Kidney (tissue), 22 donors: ENCODE measurements around the gene PLA2G4B. TPM values are rescaled to one million over a fixed set of nuclear protein-coding genes. Genes with fewer than 3 reads are reported as not detected.

Experiments
- DNase-seq, 5 donors: peaks; one replicate each; pipeline ENCODE4 v3.0.0-alpha.2; 2013 to 2020
- FAIRE-seq: peaks from 2 replicates; lab custom pipeline; 2012; peaks lifted over from hg19 to GRCh38; lab: Jason Lieb, UNC
- H3K27ac ChIP-seq, 2 donors: one replicate each; pipeline ENCODE4 v1.7.0; 2013; ENCODE audit warnings: low read depth in 2 of 2, low read length in 2 of 2, inconsistent platforms in 1 of 2
- H3K27me3 ChIP-seq: one replicate; pipeline ENCODE4 v1.7.1; 2013; ENCODE audit warnings: low read length, inconsistent platforms; ENCODE audit not compliant: control insufficient read depth, insufficient read depth
- H3K36me3 ChIP-seq, 3 donors: one replicate each; pipeline versions ENCODE4 v1.7.0 to v1.7.1; 2013; ENCODE audit warnings: low read length in 3 of 3, control low read depth in 1 of 3, inconsistent platforms in 1 of 3; ENCODE audit not compliant: insufficient read depth in 3 of 3, control insufficient read depth in 2 of 3
- H3K4me1 ChIP-seq, 3 donors: one replicate each; pipeline versions ENCODE4 v1.7.0 to v1.7.1; 2013; ENCODE audit warnings: low read length in 3 of 3, inconsistent platforms in 1 of 3, low read depth in 1 of 3; ENCODE audit not compliant: control insufficient read depth in 2 of 3, insufficient read depth in 2 of 3
- H3K4me3 ChIP-seq, 3 donors: one replicate each; pipeline versions ENCODE4 v1.7.0 to v1.8.1; 2013; ENCODE audit warnings: low read length in 3 of 3, control low read depth in 1 of 3, inconsistent platforms in 1 of 3
- H3K9ac ChIP-seq, 3 donors: one replicate each; pipeline versions ENCODE4 v1.7.0 to v1.7.1; 2013; ENCODE audit warnings: low read length in 3 of 3, control low read depth in 1 of 3, inconsistent platforms in 1 of 3
- H3K9me3 ChIP-seq, 3 donors: one replicate each; pipeline versions ENCODE4 v1.7.0 to v1.7.1; 2013; ENCODE audit warnings: low read length in 3 of 3, control low read depth in 1 of 3, inconsistent platforms in 1 of 3; ENCODE audit not compliant: control insufficient read depth in 2 of 3, insufficient read depth in 1 of 3
- intact Hi-C: fragments of 100-400 bp; cut with DNase I; formaldehyde crosslinking; loops from one replicate; pipeline ENCODE4 v1.11.1; 2022
- long read RNA-seq, 10 donors: library from polyadenylated mRNA in 1 of 10; unstranded in 1 of 10; transcript quantifications; one replicate each; pipeline ENCODE4 v2.0.0 and lab custom pipeline, GENCODE V29; 2021 to 2026
- polyA plus RNA-seq: library from polyadenylated mRNA; stranded (reverse); fragments of 350-450 nt; fragmentation: Illumina TruSeq; extraction: RNeasy Lipid Tissue Mini Kit (QIAGEN cat#74804); gene quantifications from one replicate; pipeline ENCODE4 v1.2.3, GENCODE V29; 2014; ENCODE audit warnings: low read depth, low replicate concordance; ENCODE audit not compliant: insufficient read depth
- total RNA-seq: library from RNA; stranded (reverse); fragmentation: NEBNext Ultra II Directional; extraction: Animal tissue kit (Norgen Biotek cat#: 25700); gene quantifications from one replicate; pipeline ENCODE4 v1.2.1, GENCODE V29; 2021
- TF ChIP-seq, protein P1 (sequence below): IDR thresholded peaks from 3 replicates; pipeline ENCODE4 v1.5.1; 2012; ENCODE audit warnings: mild to moderate bottlenecking, moderate library complexity, borderline replicate concordance; ENCODE audit not compliant: insufficient read depth; ENCODE audit errors: extremely low read depth
- donor health status: control.
- donor health status: control.
- donor health status: control.
- donor health status: control.
- donor health status: control.
- donor health status: DM: yes; HTN: yes; CAD: no.
- donor health status: Normal renal cell carcinoma (clear cell type).

Gene PLA2G4B, protein sequence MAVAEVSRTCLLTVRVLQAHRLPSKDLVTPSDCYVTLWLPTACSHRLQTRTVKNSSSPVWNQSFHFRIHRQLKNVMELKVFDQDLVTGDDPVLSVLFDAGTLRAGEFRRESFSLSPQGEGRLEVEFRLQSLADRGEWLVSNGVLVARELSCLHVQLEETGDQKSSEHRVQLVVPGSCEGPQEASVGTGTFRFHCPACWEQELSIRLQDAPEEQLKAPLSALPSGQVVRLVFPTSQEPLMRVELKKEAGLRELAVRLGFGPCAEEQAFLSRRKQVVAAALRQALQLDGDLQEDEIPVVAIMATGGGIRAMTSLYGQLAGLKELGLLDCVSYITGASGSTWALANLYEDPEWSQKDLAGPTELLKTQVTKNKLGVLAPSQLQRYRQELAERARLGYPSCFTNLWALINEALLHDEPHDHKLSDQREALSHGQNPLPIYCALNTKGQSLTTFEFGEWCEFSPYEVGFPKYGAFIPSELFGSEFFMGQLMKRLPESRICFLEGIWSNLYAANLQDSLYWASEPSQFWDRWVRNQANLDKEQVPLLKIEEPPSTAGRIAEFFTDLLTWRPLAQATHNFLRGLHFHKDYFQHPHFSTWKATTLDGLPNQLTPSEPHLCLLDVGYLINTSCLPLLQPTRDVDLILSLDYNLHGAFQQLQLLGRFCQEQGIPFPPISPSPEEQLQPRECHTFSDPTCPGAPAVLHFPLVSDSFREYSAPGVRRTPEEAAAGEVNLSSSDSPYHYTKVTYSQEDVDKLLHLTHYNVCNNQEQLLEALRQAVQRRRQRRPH
- total RNA-seq (8.3 TPM), polyA plus RNA-seq (4.8 TPM)
- long read RNA-seq, donor 1, result 0 reads
- long read RNA-seq, donor 2, result 0 reads
- long read RNA-seq, donor 3, result 0 reads
- long read RNA-seq, donor 4, partial matches to known transcripts, result 6 of 6 reads
- long read RNA-seq, donor 4, other reads (novel, unspliced or antisense), result 0 of 6 reads
- long read RNA-seq, donor 5, result 0 reads
- long read RNA-seq, donor 6, result 0 reads
- long read RNA-seq, donor 7, partial matches to known transcripts, result 0 of 1 reads
- long read RNA-seq, donor 7, other reads (novel, unspliced or antisense), result 1 of 1 reads
- long read RNA-seq, donor 8, result 0 reads
- long read RNA-seq, donor 9, result 0 reads
- long read RNA-seq, donor 10, result 0 reads

DNA sequence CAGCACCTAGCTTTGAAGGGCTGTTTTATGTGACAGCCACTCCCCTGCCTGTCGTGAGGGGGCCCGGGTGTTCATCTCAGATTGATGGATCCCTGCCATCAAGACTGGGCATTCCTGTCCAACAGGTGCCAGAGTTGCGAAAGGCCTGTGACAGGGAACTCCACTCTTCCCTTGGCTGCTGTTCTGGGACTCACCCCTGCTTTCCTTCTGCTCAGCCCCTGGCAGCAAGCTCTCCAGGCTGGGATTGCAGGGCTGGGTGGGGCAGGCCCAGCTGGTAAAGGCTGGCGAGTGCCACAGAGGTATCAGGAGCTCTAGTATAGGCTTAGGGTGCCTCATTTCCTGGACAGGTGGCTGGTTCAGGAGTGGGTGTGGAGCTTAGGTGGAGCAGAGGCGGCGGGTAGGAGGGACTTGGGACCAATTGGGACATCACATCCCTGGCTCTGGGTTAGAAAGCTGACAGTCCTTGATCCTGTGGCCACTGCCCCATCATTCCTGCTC, at the start of gene PLA2G4B:
PLA2G4B (plus strand) TSS at position 448 of the 498 bp plus-strand sequence. CDS start 67 bp downstream, outside the sequence.
- DNase-seq, result no peak
- Histone ChIP-seq H3K9me3 (no peaks in the 10 kb centered on the region), H3K27me3 (no peaks in the 10 kb centered on the region), H3K4me1 (no peaks in the 10 kb centered on the region), H3K36me3 (peaks cover 0 to 3% (median 0%) of the 10 kb centered on the region in 3 donors), H3K27ac (no peak within 1 kb of the TSS), H3K4me3 (no peak within 1 kb of the TSS), H3K9ac (no peak within 1 kb of the TSS)
- no peak for FAIRE-seq
- intact Hi-C loops, result no loop called here
- TF ChIP-seq, protein P1, sequence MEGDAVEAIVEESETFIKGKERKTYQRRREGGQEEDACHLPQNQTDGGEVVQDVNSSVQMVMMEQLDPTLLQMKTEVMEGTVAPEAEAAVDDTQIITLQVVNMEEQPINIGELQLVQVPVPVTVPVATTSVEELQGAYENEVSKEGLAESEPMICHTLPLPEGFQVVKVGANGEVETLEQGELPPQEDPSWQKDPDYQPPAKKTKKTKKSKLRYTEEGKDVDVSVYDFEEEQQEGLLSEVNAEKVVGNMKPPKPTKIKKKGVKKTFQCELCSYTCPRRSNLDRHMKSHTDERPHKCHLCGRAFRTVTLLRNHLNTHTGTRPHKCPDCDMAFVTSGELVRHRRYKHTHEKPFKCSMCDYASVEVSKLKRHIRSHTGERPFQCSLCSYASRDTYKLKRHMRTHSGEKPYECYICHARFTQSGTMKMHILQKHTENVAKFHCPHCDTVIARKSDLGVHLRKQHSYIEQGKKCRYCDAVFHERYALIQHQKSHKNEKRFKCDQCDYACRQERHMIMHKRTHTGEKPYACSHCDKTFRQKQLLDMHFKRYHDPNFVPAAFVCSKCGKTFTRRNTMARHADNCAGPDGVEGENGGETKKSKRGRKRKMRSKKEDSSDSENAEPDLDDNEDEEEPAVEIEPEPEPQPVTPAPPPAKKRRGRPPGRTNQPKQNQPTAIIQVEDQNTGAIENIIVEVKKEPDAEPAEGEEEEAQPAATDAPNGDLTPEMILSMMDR, result no peak

DNA sequence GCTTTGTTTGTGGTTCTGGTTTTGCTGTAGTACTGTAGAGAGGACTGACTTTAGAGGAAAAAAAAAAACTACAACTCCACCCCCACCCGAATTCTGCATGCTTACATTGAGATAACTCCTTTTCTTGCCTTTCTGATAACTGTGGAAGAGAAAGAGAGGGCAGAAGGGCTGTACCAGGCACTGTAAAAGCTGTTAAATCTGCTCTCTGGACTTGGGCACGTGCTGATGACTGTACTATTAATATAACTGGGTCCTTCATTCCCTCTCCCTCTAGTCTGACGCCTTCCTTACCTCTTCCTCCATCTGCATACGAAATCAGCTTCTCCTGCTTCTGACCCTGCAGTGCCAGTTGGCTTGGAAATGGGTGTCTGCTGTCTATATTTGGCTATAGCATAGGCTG, 49.4 kb upstream of the PLA2G4B start:
- DNase-seq (no peak), FAIRE-seq (no peak)
- H3K27ac ChIP-seq, result no peak overlapping the region
- no peaks in the 10 kb centered on the region for H3K27me3 ChIP-seq
- no peak overlapping the region for H3K4me3 ChIP-seq
- H3K36me3 ChIP-seq, result no peaks in the 10 kb centered on the region
- TF ChIP-seq, protein P1, result no peak
- H3K4me1 ChIP-seq, result peaks cover 0 to 19% (median 18%) of the 10 kb centered on the region in 3 donors
- no peaks in the 10 kb centered on the region for H3K9me3 ChIP-seq
- H3K9ac ChIP-seq, result no peak overlapping the region
- intact Hi-C loops, result no loop called here

DNA sequence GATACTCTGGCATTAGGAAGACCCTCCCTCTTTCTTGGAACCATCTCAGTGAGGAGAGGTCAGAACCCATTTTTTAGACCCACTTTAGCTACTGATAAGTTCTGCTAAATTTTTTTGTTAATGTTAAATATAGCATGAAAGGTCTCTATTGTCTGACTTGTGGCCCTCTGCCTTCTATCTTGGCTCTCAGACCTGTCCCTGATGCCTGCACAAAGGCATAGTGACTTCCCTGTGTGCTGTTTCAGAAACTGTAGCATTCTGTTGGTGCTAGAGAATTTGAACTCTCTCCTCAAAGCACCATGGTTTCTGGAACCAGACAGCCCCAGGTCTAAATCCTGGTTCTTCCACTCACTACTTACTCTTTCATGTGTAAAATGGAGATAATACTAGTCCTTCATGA, 49.0 kb upstream of the PLA2G4B start:
- no peaks in the 10 kb centered on the region for H3K9me3 ChIP-seq
- no peak overlapping the region for H3K27ac ChIP-seq
- H3K4me3 ChIP-seq, result no peak overlapping the region
- no peak for FAIRE-seq
- TF ChIP-seq, protein P1, result no peak
- H3K36me3 ChIP-seq, result no peaks in the 10 kb centered on the region
- intact Hi-C loops, result no loop called here
- H3K27me3 ChIP-seq, result no peaks in the 10 kb centered on the region
- H3K9ac ChIP-seq, result no peak overlapping the region
- peaks cover 0 to 19% (median 18%) of the 10 kb centered on the region in 3 donors for H3K4me1 ChIP-seq
- no peak for DNase-seq
